Astrocyte (in vitro differentiated cells and primary cell): ENCODE results near the gene ZMYND8.

Source experiments
- EZH2 ChIP-seq: IDR thresholded peaks from 2 replicates; pipeline ENCODE4 v1.6.1; 2012; ENCODE audit warnings: mild to moderate bottlenecking, low read length, inconsistent platforms; ENCODE audit not compliant: insufficient read depth
- TF ChIP-seq, protein P1 (sequence below): IDR thresholded peaks from 2 replicates; pipeline ENCODE4 v1.5.1; 2011; ENCODE audit warnings: low read depth, mild to moderate bottlenecking, inconsistent platforms, low read length, moderate library complexity; ENCODE audit not compliant: insufficient read depth

DNA sequence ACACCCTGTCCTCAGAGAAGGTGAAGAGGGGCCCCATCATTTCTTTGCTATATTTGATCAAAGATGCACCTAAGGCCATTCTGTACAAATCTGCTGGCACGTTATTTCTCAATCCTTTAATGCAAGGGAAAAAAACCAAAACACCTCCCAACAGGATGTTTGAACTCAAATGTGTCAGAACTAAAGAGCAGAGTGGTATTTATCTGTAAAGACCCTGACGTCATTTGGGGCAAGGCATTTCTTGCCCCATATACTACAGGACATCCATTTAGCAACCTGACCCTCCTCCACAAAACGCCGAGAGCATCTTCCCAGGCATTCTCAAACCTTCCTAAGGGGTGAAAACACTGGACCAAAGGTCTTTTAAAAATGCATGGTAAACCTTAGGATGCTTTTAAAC is 50.8 kb downstream of the ZMYND8 start:
- TF ChIP-seq, protein P1, sequence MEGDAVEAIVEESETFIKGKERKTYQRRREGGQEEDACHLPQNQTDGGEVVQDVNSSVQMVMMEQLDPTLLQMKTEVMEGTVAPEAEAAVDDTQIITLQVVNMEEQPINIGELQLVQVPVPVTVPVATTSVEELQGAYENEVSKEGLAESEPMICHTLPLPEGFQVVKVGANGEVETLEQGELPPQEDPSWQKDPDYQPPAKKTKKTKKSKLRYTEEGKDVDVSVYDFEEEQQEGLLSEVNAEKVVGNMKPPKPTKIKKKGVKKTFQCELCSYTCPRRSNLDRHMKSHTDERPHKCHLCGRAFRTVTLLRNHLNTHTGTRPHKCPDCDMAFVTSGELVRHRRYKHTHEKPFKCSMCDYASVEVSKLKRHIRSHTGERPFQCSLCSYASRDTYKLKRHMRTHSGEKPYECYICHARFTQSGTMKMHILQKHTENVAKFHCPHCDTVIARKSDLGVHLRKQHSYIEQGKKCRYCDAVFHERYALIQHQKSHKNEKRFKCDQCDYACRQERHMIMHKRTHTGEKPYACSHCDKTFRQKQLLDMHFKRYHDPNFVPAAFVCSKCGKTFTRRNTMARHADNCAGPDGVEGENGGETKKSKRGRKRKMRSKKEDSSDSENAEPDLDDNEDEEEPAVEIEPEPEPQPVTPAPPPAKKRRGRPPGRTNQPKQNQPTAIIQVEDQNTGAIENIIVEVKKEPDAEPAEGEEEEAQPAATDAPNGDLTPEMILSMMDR = no peak
- no peak for TF ChIP-seq EZH2
